Endothelial cell of umbilical vein (primary cell): ENCODE results near the gene KRT33A. TPM values are rescaled to one million over a fixed set of nuclear protein-coding genes. Genes with fewer than 3 reads are reported as not detected.

Source experiments
- BruUV-seq: library from RNA; stranded (reverse); fragments of 400-500 nt; replicated peaks from 2 replicates; lab custom pipeline; 2021; lab: Mats Ljungman, UMichigan
- CTCF ChIA-PET: fragments of 300-600, 350-600 bp; sonication (Branson Sonifier 250); formaldehyde crosslinking; loops from one replicate; lab custom pipeline; 2021; ENCODE audit warnings: antibody characterized with exemption, inconsistent platforms; lab: Charles Lee
- POLR2A ChIA-PET: fragments of 300-600, 350-600 bp; sonication (Branson Sonifier 250); formaldehyde crosslinking; loops from one replicate; lab custom pipeline; 2021; ENCODE audit warnings: antibody characterized with exemption, inconsistent platforms; lab: Charles Lee
- DNase-seq: peaks from one replicate; pipeline ENCODE4 v3.0.0-alpha.2; 2011; ENCODE audit warnings: low read depth, low spot score
- FAIRE-seq: peaks from 2 replicates; lab custom pipeline; 2011; peaks lifted over from hg19 to GRCh38; lab: Jason Lieb, UNC
- H2AFZ ChIP-seq: 2 replicates; pipeline ENCODE4 v1.6.0; 2012; ENCODE audit warnings: low read depth, low read length, control low read depth, inconsistent platforms
- H3K27ac ChIP-seq: 2 replicates; pipeline ENCODE4 v1.5.1; 2011; ENCODE audit warnings: low read depth, mild to moderate bottlenecking, control low read depth, low read length, moderate library complexity; ENCODE audit not compliant: insufficient read depth
- H3K27me3 ChIP-seq, 2 experiments: 2 replicates each; pipeline versions ENCODE4 v1.6.0 to v1.6.1; 2011; ENCODE audit warnings: low read length in 2 of 2, mixed read lengths in 1 of 2; ENCODE audit not compliant: control insufficient read depth in 2 of 2, insufficient read depth in 2 of 2
- H3K36me3 ChIP-seq, 2 experiments: 2 replicates in 1 of 2; 3 replicates in 1 of 2; pipeline ENCODE4 v1.5.1; 2011; ENCODE audit warnings: low read length in 2 of 2, mild to moderate bottlenecking in 1 of 2, moderate library complexity in 1 of 2; ENCODE audit not compliant: control insufficient read depth in 2 of 2, insufficient read depth in 2 of 2; ENCODE audit errors: extremely low read depth in 1 of 2
- H3K4me1 ChIP-seq: 3 replicates; pipeline ENCODE4 v1.5.1; 2011; ENCODE audit warnings: mild to moderate bottlenecking, low read length; ENCODE audit not compliant: control insufficient read depth, insufficient read depth; ENCODE audit errors: extremely low read depth
- H3K4me2 ChIP-seq: 2 replicates; pipeline ENCODE4 v1.6.1; 2011; ENCODE audit warnings: low read length, control low read depth, mixed read lengths; ENCODE audit not compliant: insufficient read depth
- H3K4me3 ChIP-seq, 3 experiments: fragments of 200-600 bp in 1 of 3; sonication (generic), shearing (Covaris generic) in 1 of 3; replicated peaks in 1 of 3; 2 replicates each; pipeline ENCODE4 v1.5.1; 2011 to 2016; ENCODE audit warnings: control low read depth in 3 of 3, low read length in 3 of 3, mild to moderate bottlenecking in 2 of 3, inconsistent platforms in 1 of 3, low read depth in 1 of 3, moderate library complexity in 1 of 3; ENCODE audit not compliant: insufficient read depth in 1 of 3
- H3K79me2 ChIP-seq: 2 replicates; pipeline ENCODE4 v1.6.0; 2012; ENCODE audit warnings: low read length, inconsistent platforms; ENCODE audit not compliant: control insufficient read depth, insufficient read depth
- H3K9ac ChIP-seq: replicated peaks from 2 replicates; pipeline ENCODE3; 2011; ENCODE audit warnings: low read length, control low read depth; ENCODE audit not compliant: insufficient read depth; ENCODE audit errors: extremely low read depth
- H3K9me1 ChIP-seq: replicated peaks from 3 replicates; pipeline ENCODE4 v1.6.0; 2011; ENCODE audit warnings: mild to moderate bottlenecking, low read length; ENCODE audit not compliant: control insufficient read depth, insufficient read depth; ENCODE audit errors: extremely low read depth
- H3K9me3 ChIP-seq: replicated peaks from 2 replicates; pipeline ENCODE4 v1.5.1; 2012; ENCODE audit warnings: low read length, inconsistent platforms; ENCODE audit not compliant: control insufficient read depth, insufficient read depth
- H4K20me1 ChIP-seq: replicated peaks from 2 replicates; pipeline ENCODE3; 2011; ENCODE audit warnings: mild to moderate bottlenecking, low read length; ENCODE audit not compliant: control insufficient read depth, insufficient read depth; ENCODE audit errors: extremely low read depth
- CTCF ChIP-seq, 2 donors: IDR thresholded peaks; 1 replicate in 1 of 2; 2 replicates in 1 of 2; pipeline ENCODE4 v1.5.1; 2011; ENCODE audit warnings: low read length in 2 of 2, mild to moderate bottlenecking in 2 of 2, moderate library complexity in 2 of 2, control low read depth in 1 of 2, inconsistent platforms in 1 of 2, low read depth in 1 of 2; ENCODE audit not compliant: insufficient read depth in 1 of 2; ENCODE audit errors: extremely low read depth in 1 of 2
- EZH2 ChIP-seq: IDR thresholded peaks from 2 replicates; pipeline ENCODE4 v1.6.1; 2012; ENCODE audit warnings: borderline replicate concordance, low read depth, mild to moderate bottlenecking, moderate library complexity, low read length, inconsistent platforms; ENCODE audit not compliant: severe bottlenecking
- FOS ChIP-seq: IDR thresholded peaks from 2 replicates; pipeline ENCODE4 v1.6.1; 2011; ENCODE audit warnings: mild to moderate bottlenecking, low read length, moderate library complexity, borderline replicate concordance; ENCODE audit not compliant: insufficient read depth
- GATA2 ChIP-seq: IDR thresholded peaks from 2 replicates; pipeline ENCODE4 v1.7.0; 2011; ENCODE audit warnings: low read depth, mild to moderate bottlenecking, moderate library complexity, mixed read lengths, low read length; ENCODE audit not compliant: insufficient read length, insufficient read depth
- JUN ChIP-seq: IDR thresholded peaks from 2 replicates; pipeline ENCODE4 v1.6.1; 2011; ENCODE audit warnings: borderline replicate concordance, low read depth; ENCODE audit not compliant: insufficient read length, insufficient read depth
- MAX ChIP-seq: IDR thresholded peaks from 2 replicates; pipeline ENCODE4 v1.6.1; 2011; ENCODE audit not compliant: insufficient read depth, insufficient read length
- MYC ChIP-seq: IDR thresholded peaks from one replicate; pipeline ENCODE4 v1.6.1; 2011; ENCODE audit warnings: mild to moderate bottlenecking, low read depth, low read length
- POLR2A ChIP-seq: IDR thresholded peaks from 2 replicates; pipeline ENCODE4 v1.6.1; 2012; ENCODE audit warnings: low read depth, mild to moderate bottlenecking, control low read depth, low read length
- POLR2AphosphoS5 ChIP-seq: IDR thresholded peaks from 2 replicates; pipeline ENCODE4 v1.6.1; 2012; ENCODE audit warnings: low read depth, mild to moderate bottlenecking, control low read depth, low read length, moderate library complexity; ENCODE audit not compliant: insufficient read depth
- dilution Hi-C: fragments of 300-500 bp; cut with MboI; formaldehyde crosslinking; loops from one replicate; pipeline ENCODE4 v1.15.0; 2019; ENCODE audit warnings: low sequenced_read_pairs; ENCODE audit not compliant: extremely low pct_ligation_motif_present
- intact Hi-C: fragments of 100-400 bp; cut with micrococcal nuclease; formaldehyde crosslinking; loops from one replicate; pipeline ENCODE4 v1.10.0; 2022
- polyA plus RNA-seq, 4 experiments: library from polyadenylated mRNA; depleted of rRNA in 3 of 4; stranded (reverse) in 3 of 4; unstranded in 1 of 4; fragments of >200 nt; gene quantifications; 2 replicates each; pipeline versions ENCODE4 v1.2.1 to v1.2.3, GENCODE V29; 2011 to 2012; ENCODE audit warnings: missing spikeins in 1 of 4
- total RNA-seq: library from RNA; stranded (reverse); gene quantifications from 2 replicates; pipeline ENCODE4 v1.2.3, GENCODE V29; 2021

Gene KRT33A
- total and polyA plus RNA-seq, 2 donors (not counting 3 experiments of a cell fraction or from before 2014, with no cell fraction given): not detected

- no TSS peak for BruUV-seq
- Histone ChIP-seq H2AFZ (no peak within 1 kb of the TSS), H3K27me3 (no peaks in the 10 kb centered on the region), H3K9me1 (no peaks in the 10 kb centered on the region), H3K9me3 (no peaks in the 10 kb centered on the region), H3K79me2 (no peaks in the 10 kb centered on the region), H3K4me1 (no peaks in the 10 kb centered on the region), H3K4me3 (no peak within 1 kb of the TSS), H4K20me1 (no peaks in the 10 kb centered on the region), H3K9ac (no peak within 1 kb of the TSS), H3K27ac (no peak within 1 kb of the TSS), H3K36me3 (no peaks in the 10 kb centered on the region), H3K4me2 (no peak within 1 kb of the TSS)
- intact Hi-C loops (no loop called here), dilution Hi-C loops (no loop called here)
- POLR2A ChIA-PET: no interaction called here
- no peak for TF ChIP-seq MAX
- TF ChIP-seq FOS: no peak
- no peak for TF ChIP-seq MYC
- TF ChIP-seq CTCF (IDR thresholded peaks at IDR 0.05; ENCODE audit: extremely low read depth in 1 of 2, insufficient read depth in 1 of 2, low read depth in 1 of 2, low read length in 2 of 2): no peak
- TF ChIP-seq POLR2A: no peak
- TF ChIP-seq GATA2: no peak
- TF ChIP-seq EZH2: no peak
- TF ChIP-seq POLR2AphosphoS5: no peak
- no peak for TF ChIP-seq JUN
- DNase-seq: no peak
- CTCF ChIA-PET: interaction anchor here (1.0 to 1.5 kb wide), 2 partner anchors 20 to 363 kb away, joined by 3 to 4 read pairs; no protein-coding TSS in a partner anchor
- FAIRE-seq: no peak
Observed at GRCh38 chr17:41301916-41302901, 48.4 kb downstream of the KRT33A start, which contains the start of gene KRTAP29-1. KRTAP29-1 (minus strand) TSS chr17:41302851; CDS start chr17:41302851, 0 bp downstream.
